Hindlimb muscle (tissue), 1 donor: ENCODE measurements around the gene MBOAT1. TPM values are rescaled to one million over a fixed set of nuclear protein-coding genes. Genes with fewer than 3 reads are reported as not detected.
A peak's percentile ranks its signal among the peaks of the same experiment; 100 is the strongest.

Experiments used
- DNase-seq: peaks from one replicate; pipeline ENCODE4 v3.0.0-alpha.2; 2013
- polyA plus RNA-seq: library from polyadenylated mRNA; unstranded; fragments of 120-200 nt; gene quantifications from one replicate; pipeline ENCODE4 v1.2.1, GENCODE V29; 2013; ENCODE audit not compliant: insufficient read length

Gene MBOAT1
- polyA plus RNA-seq, 1 donor = 4.6 TPM

GRCh38 chr6:20096536-20096935 lies 115.7 kb downstream of the MBOAT1 start:
- DNase-seq = no peak

- DNase-seq = no peak
These were observed 116.8 kb downstream of the MBOAT1 start for GRCh38 chr6:20095436-20095835.

DNA sequence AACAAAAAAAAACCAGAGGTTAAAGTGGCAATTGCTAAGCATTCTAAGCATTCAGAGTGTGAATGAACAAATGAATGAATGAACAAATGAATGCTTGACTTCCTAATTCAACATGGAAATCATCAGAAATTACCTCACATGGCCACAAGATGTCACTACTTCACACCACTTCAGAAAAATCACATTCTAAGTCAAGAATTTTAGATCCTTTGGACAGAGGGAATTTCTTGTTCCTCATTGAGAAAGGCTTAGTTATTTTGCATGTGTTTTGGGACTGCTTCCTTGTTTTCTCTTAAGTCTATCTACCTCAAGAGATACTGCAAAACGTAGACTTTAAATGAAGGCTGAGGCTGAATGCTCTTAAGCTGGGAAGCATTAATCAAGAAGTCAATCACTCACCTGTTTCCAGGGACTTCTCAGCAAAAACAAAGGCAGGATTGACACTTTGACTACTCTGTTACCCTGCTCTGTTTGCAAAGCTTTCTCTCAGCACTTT lies 120.2 kb downstream of the MBOAT1 start:
- peak; percentile 27 for DNase-seq

- no peak for DNase-seq
These were observed 125.3 kb downstream of the MBOAT1 start for GRCh38 chr6:20086992-20087391.

DNA sequence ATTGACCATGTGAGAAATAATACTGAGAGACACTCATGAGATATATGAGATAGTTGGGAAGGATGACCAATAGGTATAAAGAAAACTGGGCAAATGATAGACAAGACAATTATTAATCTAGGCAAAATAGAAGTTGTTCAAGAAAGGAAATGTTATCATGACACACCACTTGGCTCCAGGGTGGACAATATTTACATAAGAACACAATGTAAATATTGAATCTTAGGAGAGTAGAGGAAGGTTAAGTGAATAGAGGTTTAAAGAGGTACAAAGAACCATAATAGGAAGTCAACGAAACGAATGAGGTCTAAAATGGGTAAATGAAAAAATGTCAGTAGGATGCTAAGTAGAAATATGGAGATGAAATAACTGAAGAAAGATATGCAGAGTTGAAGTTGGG lies 126.5 kb downstream of the MBOAT1 start:
- DNase-seq = no peak

DNA sequence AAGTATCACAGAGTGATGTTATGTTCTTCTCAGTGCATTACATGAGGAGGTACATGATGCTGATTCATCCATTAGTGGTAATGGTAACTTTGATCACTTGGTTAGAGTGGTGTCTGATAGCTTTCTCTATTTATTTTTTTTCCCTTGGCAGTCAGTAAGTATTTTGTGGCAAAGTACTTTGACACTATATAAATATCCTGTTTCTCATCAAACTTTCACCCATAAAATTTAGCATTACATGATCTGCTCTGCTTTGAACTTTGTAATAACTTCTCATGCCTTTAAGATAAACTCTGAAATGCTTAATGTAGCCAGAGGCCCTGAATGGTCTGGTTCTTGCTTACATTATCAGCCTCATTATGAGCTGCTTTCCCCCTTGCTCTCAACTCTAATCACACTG lies 127.9 kb downstream of the MBOAT1 start:
- DNase-seq = no peak

- DNase-seq = no peak
These were observed 140.3 kb downstream of the MBOAT1 start for GRCh38 chr6:20071998-20072397.

GRCh38 chr6:20070047-20070446 lies 142.2 kb downstream of the MBOAT1 start:
- no peak for DNase-seq

DNA sequence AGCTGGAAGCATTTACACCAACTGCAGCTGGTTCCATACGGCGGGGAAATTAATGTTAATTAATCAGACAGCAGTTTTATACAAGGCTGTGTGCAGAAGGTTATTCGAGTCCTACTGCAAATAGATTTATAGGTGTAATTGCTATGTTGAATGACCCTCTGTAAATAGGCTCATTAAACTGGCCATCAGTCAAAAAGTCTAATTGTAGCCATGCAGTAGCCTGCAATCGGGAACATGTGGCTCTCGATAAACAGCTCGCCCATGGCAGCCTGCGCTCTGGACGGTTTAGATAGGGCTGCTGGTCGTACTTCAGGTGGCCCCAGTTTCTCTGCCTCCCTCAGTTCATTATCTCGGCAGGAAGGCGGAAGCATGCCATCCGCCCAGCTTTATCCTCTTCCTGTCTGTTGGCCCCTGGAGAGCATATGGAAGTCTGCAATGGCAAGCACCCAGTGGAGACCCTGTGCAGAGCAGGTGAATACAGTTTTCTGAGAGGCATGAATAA lies 143.2 kb downstream of the MBOAT1 start:
- DNase-seq = no peak

- DNase-seq = no peak
These were observed 143.8 kb downstream of the MBOAT1 start for GRCh38 chr6:20068421-20068988.

DNA sequence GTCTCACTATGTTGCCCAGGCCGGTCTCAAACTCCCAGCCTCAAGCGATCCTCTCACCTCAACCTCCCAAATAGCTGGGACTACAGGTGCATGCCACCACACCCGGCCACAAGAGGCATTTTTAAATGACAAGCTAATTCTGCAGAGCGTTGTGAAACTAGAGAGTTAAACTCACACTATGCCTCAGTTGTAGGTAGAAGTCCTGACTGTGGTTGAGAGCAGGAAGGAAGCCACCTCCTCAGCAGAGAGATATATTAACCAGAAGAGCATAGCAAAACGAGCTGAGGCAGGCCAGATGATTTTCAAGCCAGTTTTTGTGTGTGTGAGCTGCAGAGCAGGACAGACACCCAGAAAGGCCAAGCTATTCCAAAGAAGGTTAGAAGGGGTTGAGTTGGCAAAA lies 150.3 kb downstream of the MBOAT1 start:
- DNase-seq = no peak

GRCh38 chr6:20060252-20060651 lies 152.0 kb downstream of the MBOAT1 start:
- DNase-seq = no peak

DNA sequence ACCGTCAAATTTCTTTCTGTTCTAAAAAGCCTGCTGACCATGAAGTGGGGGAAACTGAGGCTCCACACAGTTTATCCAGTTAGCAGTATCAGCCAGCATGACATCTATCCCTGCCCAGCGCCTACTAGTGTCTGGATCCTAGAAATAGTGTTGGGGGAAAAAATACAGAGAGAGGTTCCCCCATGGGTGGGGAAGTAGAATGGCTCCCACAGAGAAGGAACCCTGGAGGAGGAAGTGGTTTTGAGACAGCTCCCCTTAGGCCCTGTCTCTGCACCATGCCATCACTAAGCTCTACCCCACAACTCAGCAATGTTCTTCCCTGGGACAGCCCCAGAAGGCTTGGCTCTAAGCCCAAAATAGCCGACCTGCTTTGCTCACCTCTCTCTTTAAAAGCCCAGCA lies 153.4 kb downstream of the MBOAT1 start:
- no peak for DNase-seq

DNA sequence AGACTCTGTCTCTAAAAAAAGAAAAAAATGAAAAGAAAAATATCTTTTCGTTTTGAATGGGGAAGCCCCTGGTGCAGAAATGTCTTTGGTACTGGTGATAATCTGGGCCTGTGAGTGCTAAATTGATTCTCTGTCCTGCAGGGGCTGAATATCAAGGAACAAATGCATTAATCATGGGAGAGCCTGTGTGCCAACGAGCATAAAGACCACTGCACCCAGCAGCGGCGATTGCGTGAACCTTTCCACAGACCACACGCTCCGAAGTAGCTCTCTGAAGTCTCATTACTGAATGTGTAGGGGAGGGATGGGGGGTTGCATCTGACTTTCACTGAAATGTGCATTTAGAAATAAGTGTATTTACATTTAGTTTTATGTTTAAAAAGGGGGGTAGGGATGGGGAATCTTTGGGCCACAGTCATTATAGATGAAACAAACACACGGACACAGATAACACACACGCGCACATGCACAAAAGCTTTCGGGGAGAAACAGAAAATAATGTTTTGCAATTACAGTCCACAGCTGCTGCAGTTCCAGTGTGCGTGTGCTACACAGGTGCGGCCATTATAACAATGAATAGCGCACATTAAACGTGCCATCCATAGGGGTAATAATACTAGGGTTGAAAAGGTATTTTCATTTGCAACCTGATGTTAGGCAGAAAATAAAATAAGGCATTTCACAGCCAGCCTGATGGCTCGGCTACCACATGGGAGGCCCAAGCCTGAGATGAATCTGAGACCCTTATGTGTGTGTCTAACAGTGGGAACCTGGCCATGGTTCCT lies 154.0 kb downstream of the MBOAT1 start:
- no peak for DNase-seq

- peak; percentile 15 for DNase-seq
These were observed 155.8 kb downstream of the MBOAT1 start for GRCh38 chr6:20056350-20056992.

- no peak for DNase-seq
These were observed 156.4 kb downstream of the MBOAT1 start for GRCh38 chr6:20055916-20056315.

Other genes starting within 250 kb of the MBOAT1 start
- 7.6 TPM for gene E2F3, start 189.4 kb upstream of the MBOAT1 start, polyA plus RNA-seq